SK-N-SH treated with all-trans-retinoic acid at 6 μM for 48 hours (cell line): ENCODE data around the gene ZNF829.

Experiments
- ATAC-seq: fragments of 200-7000 bp; cut with Tn5 transposase; 3 replicates; pipeline ENCODE4 v1.9.1; 2020; ENCODE audit warnings: mild to moderate bottlenecking, moderate library complexity
- ARNTL ChIP-seq: fragments of 450-650 bp; formaldehyde crosslinking; IDR thresholded peaks from 2 replicates; pipeline ENCODE4 v1.5.0; 2020; ENCODE audit warnings: low read depth, mild to moderate bottlenecking, moderate library complexity, borderline replicate concordance
- BACH2 ChIP-seq: fragments of 250-450 bp; sonication (Bioruptor Pico); IDR thresholded peaks from 2 replicates; pipeline ENCODE4 v1.9.0; 2021; ENCODE audit warnings: mild to moderate bottlenecking, borderline replicate concordance
- CSDC2 ChIP-seq: fragments of 250-450 bp; sonication (Bioruptor Pico); IDR thresholded peaks from 2 replicates; pipeline ENCODE4 v1.5.0; 2020; ENCODE audit warnings: mild to moderate bottlenecking, moderate library complexity
- CSRNP3 ChIP-seq: fragments of 250-450 bp; sonication (Bioruptor Pico); IDR thresholded peaks from 2 replicates; pipeline ENCODE4 v1.5.1; 2021; ENCODE audit warnings: mild to moderate bottlenecking, moderate library complexity
- ESRRG ChIP-seq: fragments of 250-450 bp; sonication (Bioruptor Pico); IDR thresholded peaks from 2 replicates; pipeline ENCODE4 v1.6.1; 2021; ENCODE audit warnings: mild to moderate bottlenecking
- GLIS3 ChIP-seq: fragments of 250-450 bp; sonication (Bioruptor Pico); IDR thresholded peaks from 2 replicates; pipeline ENCODE4 v1.5.0; 2020; ENCODE audit warnings: mild to moderate bottlenecking, moderate library complexity
- ISL1 ChIP-seq: fragments of 250-450 bp; sonication (Bioruptor Pico); IDR thresholded peaks from 2 replicates; pipeline ENCODE4 v2.1.2; 2022; ENCODE audit warnings: mild to moderate bottlenecking, moderate library complexity
- OSR1 ChIP-seq: fragments of 250-450 bp; sonication (Bioruptor Pico); IDR thresholded peaks from 2 replicates; pipeline ENCODE4 v1.8.0; 2022; ENCODE audit warnings: moderate library complexity, mild to moderate bottlenecking, inconsistent platforms
- PATZ1 ChIP-seq: fragments of 250-450 bp; sonication (Bioruptor Pico); IDR thresholded peaks from 2 replicates; pipeline ENCODE4 v1.8.0; 2020; ENCODE audit warnings: mild to moderate bottlenecking, moderate library complexity, borderline replicate concordance
- POU6F1 ChIP-seq: fragments of 250-450 bp; sonication (Bioruptor Pico); IDR thresholded peaks from 2 replicates; pipeline ENCODE4 v1.8.0; 2021; ENCODE audit warnings: low read depth, mild to moderate bottlenecking, moderate library complexity, borderline replicate concordance
- PPARA ChIP-seq: fragments of 250-450 bp; sonication (Bioruptor Pico); IDR thresholded peaks from 2 replicates; pipeline ENCODE4 v1.5.0; 2020; ENCODE audit warnings: mild to moderate bottlenecking, borderline replicate concordance
- RARB ChIP-seq: fragments of 250-450 bp; sonication (Bioruptor Pico); IDR thresholded peaks from 2 replicates; pipeline ENCODE4 v1.8.0; 2021; ENCODE audit warnings: mild to moderate bottlenecking, moderate library complexity
- SNAI2 ChIP-seq: fragments of 250-450 bp; sonication (Bioruptor Pico); IDR thresholded peaks from 2 replicates; pipeline ENCODE4 v1.5.0; 2020; ENCODE audit warnings: mild to moderate bottlenecking, moderate library complexity
- TCF4 ChIP-seq: fragments of 250-450 bp; sonication (Bioruptor Pico); IDR thresholded peaks from 2 replicates; pipeline ENCODE4 v1.8.0; 2021; ENCODE audit warnings: mild to moderate bottlenecking, moderate library complexity, borderline replicate concordance
- TSHZ2 ChIP-seq: fragments of 250-450 bp; sonication (Bioruptor Pico); IDR thresholded peaks from 2 replicates; pipeline ENCODE4 v1.5.0; 2020; ENCODE audit warnings: mild to moderate bottlenecking, moderate library complexity
- ZC3H10 ChIP-seq: fragments of 250-450 bp; sonication (Bioruptor Pico); IDR thresholded peaks from 2 replicates; pipeline ENCODE4 v1.5.1; 2021; ENCODE audit warnings: mild to moderate bottlenecking, moderate library complexity
- ZFP3 ChIP-seq: fragments of 250-450 bp; sonication (Bioruptor Pico); IDR thresholded peaks from 2 replicates; pipeline ENCODE4 v1.5.0; 2020; ENCODE audit warnings: mild to moderate bottlenecking, moderate library complexity
- ZNF565 ChIP-seq: fragments of 450-650 bp; formaldehyde crosslinking; conservative IDR thresholded peaks from 2 replicates; pipeline ENCODE4 v1.5.0; 2020; ENCODE audit warnings: low read depth, mild to moderate bottlenecking, moderate library complexity
- ZNF70 ChIP-seq: fragments of 450-650 bp; formaldehyde crosslinking; IDR thresholded peaks from 2 replicates; pipeline ENCODE4 v1.5.0; 2020; ENCODE audit warnings: mild to moderate bottlenecking, moderate library complexity
- ZNF8 ChIP-seq: fragments of 450-650 bp; formaldehyde crosslinking; IDR thresholded peaks from 2 replicates; pipeline ENCODE4 v1.5.0; 2020; ENCODE audit warnings: mild to moderate bottlenecking, moderate library complexity

Gene ZNF829

GRCh38 chr19:36838784-36839324, 77.2 kb downstream of the ZNF829 start:
- no peak; the same call in 1 of the 2 replicates for TF ChIP-seq ZFP3 (CRISPR knock-in tag)
- TF ChIP-seq BACH2 (CRISPR knock-in tag): no peak
- TF ChIP-seq ESRRG (CRISPR knock-in tag): no peak
- TF ChIP-seq RARB (CRISPR knock-in tag): no peak
- TF ChIP-seq CSDC2 (CRISPR knock-in tag): no peak
- TF ChIP-seq GLIS3 (CRISPR knock-in tag): no peak
- TF ChIP-seq ARNTL (CRISPR knock-in tag): no peak
- no peak for TF ChIP-seq ZNF8
- no peak for TF ChIP-seq OSR1 (CRISPR knock-in tag)
- TF ChIP-seq TSHZ2 (CRISPR knock-in tag): no peak
- TF ChIP-seq POU6F1: no peak
- TF ChIP-seq SNAI2 (CRISPR knock-in tag): no peak
- TF ChIP-seq PATZ1 (CRISPR knock-in tag): no peak
- TF ChIP-seq TCF4: no peak
- TF ChIP-seq ZNF70 (CRISPR knock-in tag): no peak
- TF ChIP-seq PPARA (CRISPR knock-in tag): no peak
- TF ChIP-seq CSRNP3: no peak
- no peak for TF ChIP-seq ZC3H10
- TF ChIP-seq ZNF565 (CRISPR knock-in tag): no peak
- no peak for TF ChIP-seq ISL1
- TF ChIP-seq, all 23 proteins: peak for 0
- ATAC-seq: peak; percentile 47; the same call in 2 of the 3 replicates
